Epidermal melanocyte (primary cell): ENCODE data around the gene AKAP4.

ENCODE experiments used
- DNase-seq: peaks from one replicate; pipeline ENCODE4 v3.0.0; 2011; ENCODE audit warnings: low spot score; ENCODE audit not compliant: insufficient read length

Gene AKAP4

GRCh38 chrX:50200907-50201306 lies at the start of gene AKAP4:
Gene AKAP4 (minus strand): TSS chrX:50201007. CDS start chrX:50200889, 118 bp downstream.
- DNase-seq = no peak

GRCh38 chrX:50211510-50211909 lies 10.7 kb upstream of the AKAP4 start:
- no peak for DNase-seq

- no peak for DNase-seq
Observed at GRCh38 chrX:50206753-50207152, 5.9 kb upstream of the AKAP4 start.

- DNase-seq = peak; percentile 31
Observed at GRCh38 chrX:50204364-50204899, 3.6 kb upstream of the AKAP4 start, which contains the start of gene CCNB3. Gene CCNB3 (plus strand): TSS chrX:50204765. CDS start chrX:50285164, 80,399 bp downstream.

DNA sequence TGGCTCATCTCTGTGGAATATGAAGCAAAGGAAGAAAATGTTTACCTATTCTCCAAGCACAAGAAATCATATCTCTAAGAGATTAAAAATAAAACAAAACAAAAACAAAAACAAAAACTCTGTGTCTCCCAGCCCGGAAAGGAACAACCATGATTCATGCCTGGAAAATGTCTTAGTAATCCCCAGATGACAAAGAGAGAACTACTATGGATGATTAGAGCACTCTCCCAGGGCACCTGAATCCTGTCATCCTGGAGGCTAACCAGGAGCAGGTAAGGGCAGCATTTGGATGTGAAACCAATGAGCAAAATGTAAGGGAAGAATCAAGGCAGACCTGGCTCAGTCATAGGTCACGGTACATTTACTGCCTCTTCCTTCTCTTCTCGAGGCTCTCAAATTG lies 1.7 kb upstream of the AKAP4 start:
- no peak for DNase-seq

GRCh38 chrX:50198348-50198747 lies 2.5 kb downstream of the AKAP4 start:
- no peak for DNase-seq

- DNase-seq = no peak
Observed at GRCh38 chrX:50188859-50189600, 11.8 kb downstream of the AKAP4 start.

- DNase-seq = no peak
Observed at GRCh38 chrX:50183891-50184290, 16.9 kb downstream of the AKAP4 start.

- no peak for DNase-seq
Observed at GRCh38 chrX:50180073-50180940, 20.5 kb downstream of the AKAP4 start.

DNA sequence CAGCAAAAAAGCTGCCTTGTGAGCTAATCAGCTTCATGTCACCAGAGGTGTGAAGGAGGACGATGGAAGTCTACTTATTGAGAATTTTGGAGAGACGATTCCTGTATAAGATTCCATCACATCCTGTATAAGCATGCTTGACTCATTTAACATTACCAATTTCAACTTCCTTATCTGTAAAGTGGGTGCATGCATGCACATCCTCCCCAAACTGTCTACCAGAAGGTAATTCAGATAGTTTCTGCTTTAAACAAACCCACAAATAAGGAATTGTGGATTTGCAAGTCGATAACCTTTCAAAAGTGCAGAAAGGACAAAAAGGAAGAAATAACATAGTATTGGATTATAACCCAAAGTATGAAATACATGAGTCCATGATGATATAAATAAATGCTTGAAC lies 31.1 kb downstream of the AKAP4 start:
- no peak for DNase-seq

- no peak for DNase-seq
Observed at GRCh38 chrX:50168241-50168687, 32.5 kb downstream of the AKAP4 start.

GRCh38 chrX:50167366-50167765 lies 33.4 kb downstream of the AKAP4 start:
- no peak for DNase-seq

DNA sequence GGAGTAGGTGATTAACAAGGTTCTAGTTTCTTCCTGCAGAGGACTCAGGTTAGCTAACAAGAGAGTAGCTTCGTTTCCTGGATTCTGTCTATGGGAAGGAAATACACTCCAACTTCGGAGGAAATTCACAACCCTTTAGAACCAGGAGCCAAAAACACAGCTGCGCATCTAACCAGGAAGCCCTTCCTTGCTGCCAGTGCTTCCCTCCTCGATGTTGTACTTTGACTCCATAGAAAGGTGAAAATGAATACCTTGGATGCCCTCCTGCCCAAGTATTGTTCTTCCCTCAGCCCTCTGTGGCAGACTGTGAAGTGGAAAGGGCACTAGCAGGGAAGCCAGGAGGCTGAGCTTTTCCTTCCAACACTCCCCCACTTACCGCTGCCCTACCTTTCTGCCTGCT lies 35.1 kb downstream of the AKAP4 start:
- no peak for DNase-seq

DNA sequence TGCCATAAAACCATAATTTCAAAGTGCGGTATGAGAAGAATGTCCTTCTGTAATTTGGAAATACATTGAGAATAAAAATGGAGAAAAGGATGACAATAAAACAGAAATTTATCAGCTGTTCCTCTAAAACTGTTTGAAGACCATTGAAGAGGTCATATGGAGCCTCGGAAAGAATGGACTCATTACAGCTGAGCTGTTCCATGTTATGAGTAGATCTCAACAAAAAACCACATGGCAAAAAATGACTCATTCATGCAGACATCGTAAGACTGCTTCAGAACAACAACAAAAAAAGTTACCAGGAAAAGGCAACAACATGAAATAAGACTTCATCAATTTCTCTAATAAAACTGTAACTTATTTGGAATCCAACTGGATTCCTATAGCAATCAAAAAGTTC lies 39.7 kb downstream of the AKAP4 start:
- DNase-seq = no peak

DNA sequence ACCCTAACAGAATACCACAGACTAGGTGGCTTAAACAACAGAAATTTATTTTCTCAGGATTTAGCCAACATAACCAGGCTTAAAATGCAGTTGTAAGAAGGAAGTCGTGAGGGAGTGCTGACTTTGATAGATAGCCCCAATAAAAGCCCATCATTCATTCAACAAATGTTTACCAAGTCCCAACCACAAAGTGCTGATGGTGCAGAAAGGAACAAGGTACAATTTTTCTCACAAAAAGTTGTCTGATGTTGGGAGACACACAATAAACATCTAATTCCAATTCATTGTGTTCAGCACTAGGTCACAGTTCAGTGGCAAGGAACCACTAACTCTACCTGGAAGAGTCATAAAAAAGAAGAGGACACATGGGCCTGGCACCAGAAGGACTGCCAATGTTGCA lies 42.2 kb downstream of the AKAP4 start:
- no peak for DNase-seq

DNA sequence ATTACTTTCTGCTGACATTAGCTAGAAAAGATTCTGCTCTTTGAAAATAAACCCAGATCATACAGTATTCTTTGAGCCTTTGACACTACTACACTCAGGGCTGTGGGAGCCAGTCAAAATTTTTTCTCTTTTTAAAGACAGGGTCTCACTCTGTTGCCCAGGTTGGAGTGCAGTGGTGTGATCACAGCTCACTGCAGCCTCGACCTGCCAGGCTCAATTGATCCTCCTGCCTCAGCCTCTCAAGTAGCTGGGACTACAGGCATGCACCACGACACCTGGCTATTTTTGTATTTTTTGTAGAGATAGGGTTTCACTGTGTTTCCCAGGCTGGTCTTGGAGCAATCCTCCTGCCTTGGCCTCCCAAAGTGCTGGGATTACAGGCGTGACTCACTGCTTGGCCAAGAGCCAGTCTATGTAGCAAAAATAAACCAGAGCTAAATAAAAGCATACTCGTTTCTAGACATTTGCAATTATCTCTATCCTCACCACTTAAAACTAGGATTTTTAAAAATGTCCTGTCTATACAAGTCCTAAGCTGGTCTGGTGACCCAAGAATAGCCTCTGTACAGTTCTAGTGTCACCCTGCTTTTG lies 43.2 kb downstream of the AKAP4 start:
- no peak for DNase-seq

GRCh38 chrX:50154429-50154828 lies 46.4 kb downstream of the AKAP4 start:
- no peak for DNase-seq

DNA sequence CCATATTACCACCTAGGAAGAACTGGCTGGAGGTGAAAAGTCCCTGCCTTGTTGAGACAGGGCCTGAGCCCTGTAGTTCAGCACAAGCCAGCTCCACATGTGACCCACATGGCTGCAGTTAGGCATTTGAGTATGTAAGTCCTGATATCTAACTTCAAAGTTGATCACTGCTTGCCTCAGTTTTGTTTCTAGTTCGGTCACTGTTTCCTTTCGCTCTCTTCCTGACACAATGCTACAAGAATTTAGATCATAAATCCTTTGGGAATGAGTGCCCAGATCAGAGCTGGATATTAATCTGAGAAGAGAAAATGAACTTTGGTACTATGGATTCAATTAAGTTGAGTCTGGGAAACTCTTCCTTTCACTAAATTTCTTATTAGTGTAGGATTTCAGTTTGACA lies 48.4 kb downstream of the AKAP4 start:
- no peak for DNase-seq

DNA sequence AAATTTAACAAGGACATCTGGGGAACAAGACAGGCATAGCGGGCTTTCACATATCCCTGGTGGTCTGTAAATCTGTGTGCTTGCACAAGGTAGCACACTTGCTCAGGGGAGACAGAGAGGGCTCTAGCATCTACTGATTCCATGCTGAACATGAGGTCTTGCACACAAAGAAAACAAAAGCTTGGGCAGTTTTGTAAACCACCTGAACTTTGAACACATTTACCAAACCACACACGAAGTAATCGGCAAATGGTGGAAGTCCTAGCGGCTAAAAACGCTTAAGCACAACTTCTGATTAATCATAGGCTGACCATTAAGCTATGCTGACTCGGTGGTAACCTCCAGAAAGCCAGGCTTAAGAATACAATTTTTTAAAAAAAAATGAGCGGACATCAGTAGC lies 52.8 kb downstream of the AKAP4 start:
- DNase-seq = no peak
